GM23338 (cell line): ENCODE results near the gene ITPR3. TPM values are rescaled to one million over a fixed set of nuclear protein-coding genes. Genes with fewer than 3 reads are reported as not detected.

ENCODE experiments used
- ATAC-seq: fragments of 200-7000 bp; cut with Tn5 transposase; 3 replicates; pipeline ENCODE4 v1.9.1; 2020
- DNase-seq: peaks from one replicate; pipeline ENCODE4 v3.0.0-alpha.2; 2015; ENCODE audit warnings: low spot score
- H2AFZ ChIP-seq: fragments of 200-600 bp; sonication (generic); 2 replicates; pipeline ENCODE4 v1.8.0; 2016; ENCODE audit warnings: antibody characterized with exemption, mild to moderate bottlenecking, moderate library complexity
- H3F3A ChIP-seq: fragments of 200-600 bp; sonication (generic); replicated peaks from 2 replicates; pipeline ENCODE4 v1.8.0; 2017; ENCODE audit warnings: antibody characterized with exemption, mixed run types, low read depth
- H3K27ac ChIP-seq: fragments of 200-600 bp; sonication (generic); 2 replicates; pipeline ENCODE4 v1.6.1; 2016; ENCODE audit warnings: low read depth
- H3K27me3 ChIP-seq: fragments of 200-600 bp; sonication (generic); 2 replicates; pipeline ENCODE4 v1.8.0; 2016; ENCODE audit warnings: mild to moderate bottlenecking, mixed run types, moderate library complexity; ENCODE audit not compliant: insufficient read depth
- H3K36me3 ChIP-seq: fragments of 200-600 bp; sonication (generic); 2 replicates; pipeline ENCODE4 v1.8.0; 2016; ENCODE audit warnings: mild to moderate bottlenecking; ENCODE audit not compliant: insufficient read depth
- H3K4me1 ChIP-seq: fragments of 200-600 bp; sonication (generic); 2 replicates; pipeline ENCODE4 v1.8.0; 2016; ENCODE audit warnings: mild to moderate bottlenecking, moderate library complexity; ENCODE audit not compliant: insufficient read depth
- H3K4me2 ChIP-seq: fragments of 200-600 bp; sonication (generic); 2 replicates; pipeline ENCODE4 v1.7.1; 2017; ENCODE audit warnings: mixed run types
- H3K4me3 ChIP-seq: fragments of 200-600 bp; sonication (generic); 2 replicates; pipeline ENCODE4 v1.6.1; 2016; ENCODE audit warnings: mixed run types
- H3K79me2 ChIP-seq: fragments of 200-600 bp; sonication (generic); replicated peaks from 2 replicates; pipeline ENCODE4 v1.8.0; 2017; ENCODE audit warnings: mild to moderate bottlenecking; ENCODE audit not compliant: insufficient read depth
- H3K9me2 ChIP-seq: fragments of 200-600 bp; sonication (generic); 2 replicates; pipeline ENCODE4 v1.8.0; 2017; ENCODE audit not compliant: insufficient read depth
- H4K20me1 ChIP-seq: fragments of 200-600 bp; sonication (generic); replicated peaks from 2 replicates; pipeline ENCODE4 v1.8.0; 2017; ENCODE audit warnings: mild to moderate bottlenecking; ENCODE audit not compliant: insufficient read depth
- H3K27ac Mint-ChIP-seq: 2 replicates; pipeline ENCODE4 v1.8.0; 2020; ENCODE audit warnings: inconsistent platforms, mild to moderate bottlenecking, moderate library complexity, mixed read lengths
- H3K27me3 Mint-ChIP-seq: 3 replicates; pipeline ENCODE4 v1.8.0; 2022; ENCODE audit warnings: low read depth, mild to moderate bottlenecking, moderate library complexity, mixed read lengths, inconsistent platforms; ENCODE audit not compliant: insufficient read depth, poor library complexity
- H3K36me3 Mint-ChIP-seq: 3 replicates; pipeline ENCODE4 v1.8.0; 2021; ENCODE audit warnings: low read depth, mild to moderate bottlenecking, inconsistent platforms, moderate library complexity, mixed read lengths
- H3K4me1 Mint-ChIP-seq: 3 replicates; pipeline ENCODE4 v1.8.0; 2020; ENCODE audit warnings: mild to moderate bottlenecking, inconsistent platforms, mixed read lengths
- H3K4me3 Mint-ChIP-seq: 3 replicates; pipeline ENCODE4 v1.8.0; 2021; ENCODE audit warnings: moderate library complexity, mild to moderate bottlenecking, inconsistent platforms, mixed read lengths
- H3K9me3 Mint-ChIP-seq: 3 replicates; pipeline ENCODE4 v1.8.0; 2020; ENCODE audit warnings: moderate library complexity, mild to moderate bottlenecking, inconsistent platforms, mixed read lengths
- CREB1 ChIP-seq: fragments of 250-450 bp; sonication (Bioruptor Pico); IDR thresholded peaks from 2 replicates; pipeline ENCODE4 v1.5.0; 2020; ENCODE audit warnings: low read depth, mild to moderate bottlenecking, moderate library complexity
- ETS1 ChIP-seq: IDR thresholded peaks from 2 replicates; pipeline ENCODE4 v1.6.1; 2016; ENCODE audit warnings: antibody characterized with exemption
- EZH2 ChIP-seq: fragments of 200-600 bp; sonication (generic); IDR thresholded peaks from one replicate; pipeline ENCODE4 v1.8.0; 2017; ENCODE audit warnings: antibody characterized with exemption, mild to moderate bottlenecking, low read depth; ENCODE audit not compliant: unreplicated experiment
- NANOG ChIP-seq: IDR thresholded peaks from 2 replicates; pipeline ENCODE4 v1.6.1; 2016; ENCODE audit warnings: antibody characterized with exemption, borderline replicate concordance
- POLR2AphosphoS5 ChIP-seq: IDR thresholded peaks from 2 replicates; pipeline ENCODE4 v1.6.1; 2016; ENCODE audit warnings: antibody characterized with exemption, low read depth
- REST ChIP-seq: IDR thresholded peaks from one replicate; pipeline ENCODE4 v1.6.1; 2018; ENCODE audit warnings: antibody characterized with exemption; ENCODE audit not compliant: unreplicated experiment
- ZNF331 ChIP-seq: fragments of 250-450 bp; sonication (Bioruptor Pico); IDR thresholded peaks from 2 replicates; pipeline ENCODE4 v1.5.0; 2020; ENCODE audit warnings: low read depth, mild to moderate bottlenecking, moderate library complexity
- polyA plus RNA-seq: library from polyadenylated mRNA; unstranded; fragments of >200 nt; fragmentation: Nextera tagmentation; extraction: Ambion mirVana; gene quantifications from 2 replicates; pipeline ENCODE4 v1.2.1, GENCODE V29; 2016
- total RNA-seq: library from RNA; depleted of rRNA; stranded (reverse); fragments of >200 nt; shearing (Covaris generic); gene quantifications from 2 replicates; pipeline ENCODE4 v1.2.3, GENCODE V29; 2014

ITPR3 gene
- total and polyA plus RNA-seq, 2 experiments from 2014 or later = 7.3 to 31.9 TPM

GRCh38 chr6:33691456-33692077 is 70.4 kb downstream of the ITPR3 start (continued):
- TF ChIP-seq ETS1 (no peak), CREB1 (CRISPR knock-in tag) (no peak), ZNF331 (CRISPR knock-in tag) (no peak), POLR2AphosphoS5 (no peak)

- ATAC-seq = peak; percentile 64
- no peak overlapping the region for H3K4me3 Mint-ChIP-seq
Observed at GRCh38 chr6:33692078-33692759, 71.1 kb downstream of the ITPR3 start.

GRCh38 chr6:33692760-33693158 is 71.6 kb downstream of the ITPR3 start:
- Histone ChIP-seq H3K4me2 (no peak overlapping the region), H3F3A (no peaks in the 10 kb centered on the region), H3K9me2 (no peaks in the 10 kb centered on the region), H2AFZ (no peak overlapping the region), H3K27me3 (no peaks in the 10 kb centered on the region), H3K36me3 (peaks cover 10% of the 10 kb centered on the region; the same call in 1 of the 2 replicates), H3K27ac (no peak overlapping the region), H4K20me1 (no peaks in the 10 kb centered on the region; the same call in 1 of the 2 replicates), H3K4me1 (no peaks in the 10 kb centered on the region), H3K4me3 (no peak overlapping the region), H3K79me2 (no peaks in the 10 kb centered on the region)
- no peak overlapping the region for H3K4me3 Mint-ChIP-seq
- H3K4me1 Mint-ChIP-seq = peaks cover 28% of the 10 kb centered on the region
- no peaks in the 10 kb centered on the region for H3K9me3 Mint-ChIP-seq
- H3K36me3 Mint-ChIP-seq = peaks cover 55% of the 10 kb centered on the region
- ATAC-seq (no peak), DNase-seq (no peak)
- no peak for TF ChIP-seq ETS1
- TF ChIP-seq REST = no peak
- TF ChIP-seq NANOG = no peak
- H3K27ac Mint-ChIP-seq = peak overlapping the region; percentile 50; the same call in 1 of the 2 replicates
- peaks cover 24% of the 10 kb centered on the region for H3K27me3 Mint-ChIP-seq

More at GRCh38 chr6:33692078-33692759, 71.1 kb downstream of the ITPR3 start:
- H3K27me3 ChIP-seq = no peaks in the 10 kb centered on the region
- H3K4me2 ChIP-seq = no peak overlapping the region
- peak overlapping the region; percentile 87; the same call in 1 of the 2 replicates for H3K27ac Mint-ChIP-seq
- TF ChIP-seq EZH2 = no peak
- peak; percentile 2; the same call in 1 of the 2 replicates for TF ChIP-seq POLR2AphosphoS5
- no peak overlapping the region for H2AFZ ChIP-seq
- H3K27me3 Mint-ChIP-seq = peaks cover 24% of the 10 kb centered on the region
- peaks cover 22% of the 10 kb centered on the region for H3K4me1 Mint-ChIP-seq
- peaks cover 10% of the 10 kb centered on the region; the same call in 1 of the 2 replicates for H3K36me3 ChIP-seq
- no peaks in the 10 kb centered on the region for H3K9me3 Mint-ChIP-seq
- H3K9me2 ChIP-seq = no peaks in the 10 kb centered on the region
- H4K20me1 ChIP-seq = no peaks in the 10 kb centered on the region; the same call in 1 of the 2 replicates
- no peak overlapping the region for H3K4me3 ChIP-seq
- no peaks in the 10 kb centered on the region for H3K79me2 ChIP-seq
- H3F3A ChIP-seq = no peaks in the 10 kb centered on the region
- H3K36me3 Mint-ChIP-seq = peaks cover 50% of the 10 kb centered on the region
- H3K4me1 ChIP-seq = no peaks in the 10 kb centered on the region
- DNase-seq = peak; percentile 64
- H3K27ac ChIP-seq = no peak overlapping the region
